Panc1 (cell line): ENCODE measurements around the gene ZNF57. TPM values are rescaled to one million over a fixed set of nuclear protein-coding genes. Genes with fewer than 3 reads are reported as not detected.

Experiments
- ATAC-seq: fragments of 200-7000 bp; cut with Tn5 transposase; 2 replicates; pipeline ENCODE4 v1.9.1; 2020; ENCODE audit warnings: mild to moderate bottlenecking, moderate library complexity
- BruUV-seq: library from RNA; stranded (reverse); fragments of 400-500 nt; replicated peaks from 2 replicates; lab custom pipeline; 2021; lab: Mats Ljungman, UMichigan
- CTCF ChIA-PET: fragments of 300-600 bp; sonication (Branson Sonifier 250); formaldehyde crosslinking; loops from one replicate; lab custom pipeline; 2022; ENCODE audit warnings: antibody characterized with exemption; lab: Charles Lee
- POLR2A ChIA-PET: fragments of 300-600 bp; sonication (Branson Sonifier 250); formaldehyde crosslinking; loops from one replicate; lab custom pipeline; 2022; ENCODE audit warnings: antibody characterized with exemption; lab: Charles Lee
- DNase-seq: peaks from one replicate; pipeline ENCODE4 v3.0.0-alpha.2; 2010; ENCODE audit warnings: low read depth, low spot score
- H3K27ac ChIP-seq: 2 replicates; pipeline ENCODE4 v1.5.1; 2011; ENCODE audit warnings: mild to moderate bottlenecking, low read length, inconsistent platforms
- H3K27me3 ChIP-seq: fragments of 200-500 bp; sonication (Bioruptor generic); 2 replicates; pipeline ENCODE4 v1.6.0; 2014; ENCODE audit warnings: low read length, inconsistent platforms; ENCODE audit not compliant: control insufficient read depth, insufficient read depth
- H3K36me3 ChIP-seq: fragments of 200-500 bp; sonication (Bioruptor generic); 2 replicates; pipeline ENCODE4 v1.5.1; 2014; ENCODE audit warnings: inconsistent platforms, mild to moderate bottlenecking, low read length, moderate library complexity; ENCODE audit not compliant: control insufficient read depth, insufficient read depth
- H3K4me1 ChIP-seq: 2 replicates; pipeline ENCODE4 v1.5.1; 2011; ENCODE audit warnings: inconsistent platforms, mild to moderate bottlenecking, low read length, moderate library complexity; ENCODE audit not compliant: control insufficient read depth, insufficient read depth
- H3K4me3 ChIP-seq, 2 experiments: 2 replicates each; pipeline ENCODE4 v1.5.1; 2011 to 2012; ENCODE audit warnings: low read depth in 2 of 2, low read length in 2 of 2, mild to moderate bottlenecking in 2 of 2, inconsistent platforms in 1 of 2, moderate library complexity in 1 of 2
- H3K9me3 ChIP-seq: fragments of 200-500 bp; sonication (Bioruptor generic); 2 replicates; pipeline ENCODE4 v1.5.1; 2014; ENCODE audit warnings: low read depth, mild to moderate bottlenecking, inconsistent platforms, low read length, moderate library complexity; ENCODE audit not compliant: control insufficient read depth, insufficient read depth
- CTCF ChIP-seq: fragments of 450-650 bp; IDR thresholded peaks from 2 replicates; pipeline ENCODE4 v1.5.1; 2017; ENCODE audit warnings: mild to moderate bottlenecking
- POLR2AphosphoS5 ChIP-seq: IDR thresholded peaks from 2 replicates; pipeline ENCODE4 v1.6.1; 2012; ENCODE audit warnings: mild to moderate bottlenecking, low read depth, low read length, moderate library complexity
- SIN3A ChIP-seq: IDR thresholded peaks from 2 replicates; pipeline ENCODE4 v1.6.1; 2012; ENCODE audit warnings: low read depth, mild to moderate bottlenecking, low read length, moderate library complexity, borderline replicate concordance; ENCODE audit not compliant: insufficient read depth
- TCF7L2 ChIP-seq: IDR thresholded peaks from 2 replicates; pipeline ENCODE4 v1.6.1; 2011; ENCODE audit warnings: mild to moderate bottlenecking, low read depth, low read length, inconsistent platforms
- in situ Hi-C: cut with HindIII; loops from 2 replicates; pipeline ENCODE4 v1.10.0; 2016; ENCODE audit warnings: low sequenced_read_pairs, low pct_unique_long_range_greater_than_20kb
- intact Hi-C: fragments of 100-400 bp; cut with micrococcal nuclease; formaldehyde crosslinking; loops from one replicate; pipeline ENCODE4 v1.10.0; 2022; ENCODE audit not compliant: unreplicated experiment
- total RNA-seq: library from RNA; stranded (reverse); gene quantifications from one replicate; pipeline ENCODE4 v1.2.1, GENCODE V29; 2021; ENCODE audit not compliant: unreplicated experiment
- TF ChIP-seq, protein P1 (sequence below), 2 experiments: IDR thresholded peaks; 2 replicates each; pipeline ENCODE4 v1.6.1; 2011 to 2012; ENCODE audit warnings: low read depth in 2 of 2, control low read depth in 1 of 2, low read length in 1 of 2, mild to moderate bottlenecking in 1 of 2, moderate library complexity in 1 of 2; ENCODE audit not compliant: insufficient read depth in 1 of 2

The ZNF57 gene
- total RNA-seq, 1 experiment from 2014 or later: 4.9 TPM

GRCh38 chr19:2856457-2857050, 44.2 kb upstream of the ZNF57 start:
- ChIA-PET POLR2A (no interaction called here), CTCF (no interaction called here)
- BruUV-seq: no TSS peak
- Histone ChIP-seq H3K4me1 (no peaks in the 10 kb centered on the region), H3K4me3 (no peak overlapping the region), H3K27ac (no peak overlapping the region), H3K36me3 (peaks cover 2% of the 10 kb centered on the region), H3K9me3 (peaks cover 48% of the 10 kb centered on the region), H3K27me3 (no peaks in the 10 kb centered on the region)
- DNase-seq: no peak
- TF ChIP-seq POLR2AphosphoS5 (no peak), CTCF (no peak), TCF7L2 (no peak)
- no peak for ATAC-seq
- in situ Hi-C loops: no loop called here
- intact Hi-C loops: no loop called here

DNA sequence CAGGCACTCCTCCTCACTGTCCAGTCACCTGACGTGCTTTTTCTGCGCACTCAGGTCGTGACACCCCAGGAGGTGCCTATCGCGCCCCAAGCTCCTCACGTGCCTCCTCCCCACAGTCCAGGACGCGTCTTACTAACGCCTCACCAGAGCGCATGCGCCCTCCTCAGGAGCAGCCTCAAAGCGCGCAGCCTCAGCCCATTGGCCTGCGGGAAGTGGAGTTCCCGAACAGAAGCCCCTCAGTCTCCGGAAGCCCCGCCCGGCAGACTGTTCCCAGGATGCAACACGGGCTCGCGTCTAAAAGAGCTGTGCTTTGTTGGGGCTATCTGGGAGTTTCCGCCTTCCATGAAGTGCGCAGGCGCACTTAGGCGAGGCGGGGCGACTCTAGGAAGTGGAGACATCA, 41.9 kb upstream of the ZNF57 start:
- BruUV-seq: no TSS peak
- H3K9me3 ChIP-seq: peaks cover 31% of the 10 kb centered on the region
- no peak for DNase-seq
- in situ Hi-C loops: no loop called here
- H3K27ac ChIP-seq: no peak overlapping the region
- no peaks in the 10 kb centered on the region for H3K27me3 ChIP-seq
- no peak for ATAC-seq
- TF ChIP-seq TCF7L2: no peak
- TF ChIP-seq SIN3A: no peak
- no peak for TF ChIP-seq CTCF
- TF ChIP-seq POLR2AphosphoS5: no peak
- TF ChIP-seq, protein P1, sequence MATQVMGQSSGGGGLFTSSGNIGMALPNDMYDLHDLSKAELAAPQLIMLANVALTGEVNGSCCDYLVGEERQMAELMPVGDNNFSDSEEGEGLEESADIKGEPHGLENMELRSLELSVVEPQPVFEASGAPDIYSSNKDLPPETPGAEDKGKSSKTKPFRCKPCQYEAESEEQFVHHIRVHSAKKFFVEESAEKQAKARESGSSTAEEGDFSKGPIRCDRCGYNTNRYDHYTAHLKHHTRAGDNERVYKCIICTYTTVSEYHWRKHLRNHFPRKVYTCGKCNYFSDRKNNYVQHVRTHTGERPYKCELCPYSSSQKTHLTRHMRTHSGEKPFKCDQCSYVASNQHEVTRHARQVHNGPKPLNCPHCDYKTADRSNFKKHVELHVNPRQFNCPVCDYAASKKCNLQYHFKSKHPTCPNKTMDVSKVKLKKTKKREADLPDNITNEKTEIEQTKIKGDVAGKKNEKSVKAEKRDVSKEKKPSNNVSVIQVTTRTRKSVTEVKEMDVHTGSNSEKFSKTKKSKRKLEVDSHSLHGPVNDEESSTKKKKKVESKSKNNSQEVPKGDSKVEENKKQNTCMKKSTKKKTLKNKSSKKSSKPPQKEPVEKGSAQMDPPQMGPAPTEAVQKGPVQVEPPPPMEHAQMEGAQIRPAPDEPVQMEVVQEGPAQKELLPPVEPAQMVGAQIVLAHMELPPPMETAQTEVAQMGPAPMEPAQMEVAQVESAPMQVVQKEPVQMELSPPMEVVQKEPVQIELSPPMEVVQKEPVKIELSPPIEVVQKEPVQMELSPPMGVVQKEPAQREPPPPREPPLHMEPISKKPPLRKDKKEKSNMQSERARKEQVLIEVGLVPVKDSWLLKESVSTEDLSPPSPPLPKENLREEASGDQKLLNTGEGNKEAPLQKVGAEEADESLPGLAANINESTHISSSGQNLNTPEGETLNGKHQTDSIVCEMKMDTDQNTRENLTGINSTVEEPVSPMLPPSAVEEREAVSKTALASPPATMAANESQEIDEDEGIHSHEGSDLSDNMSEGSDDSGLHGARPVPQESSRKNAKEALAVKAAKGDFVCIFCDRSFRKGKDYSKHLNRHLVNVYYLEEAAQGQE (IDR thresholded peaks at IDR 0.05; ENCODE audit: insufficient read depth in 1 of 2, low read depth in 2 of 2, low read length in 1 of 2): no peak
- intact Hi-C loops: no loop called here
- no peaks in the 10 kb centered on the region for H3K36me3 ChIP-seq
- POLR2A ChIA-PET: no interaction called here
- no peak overlapping the region for H3K4me3 ChIP-seq
- H3K4me1 ChIP-seq: no peaks in the 10 kb centered on the region
- CTCF ChIA-PET: no interaction called here
